GM08714 (cell line): Measurements from ENCODE around the gene SYT2.
"Not testable (repeated sequence)": the region's sequence is repeated elsewhere in the genome, so short reads cannot be mapped to it uniquely, and the experiment has no call there.

Source experiments
- H3K4me3 ChIP-seq: fragments of 200-500 bp; sonication (Bioruptor generic); 2 replicates; pipeline ENCODE4 v1.5.1; 2014; ENCODE audit warnings: mild to moderate bottlenecking, low read length, inconsistent platforms
- ZNF274 ChIP-seq: IDR thresholded peaks from 2 replicates; pipeline ENCODE4 v1.6.1; 2012; ENCODE audit warnings: mild to moderate bottlenecking, low read depth, low read length

The SYT2 gene

DNA sequence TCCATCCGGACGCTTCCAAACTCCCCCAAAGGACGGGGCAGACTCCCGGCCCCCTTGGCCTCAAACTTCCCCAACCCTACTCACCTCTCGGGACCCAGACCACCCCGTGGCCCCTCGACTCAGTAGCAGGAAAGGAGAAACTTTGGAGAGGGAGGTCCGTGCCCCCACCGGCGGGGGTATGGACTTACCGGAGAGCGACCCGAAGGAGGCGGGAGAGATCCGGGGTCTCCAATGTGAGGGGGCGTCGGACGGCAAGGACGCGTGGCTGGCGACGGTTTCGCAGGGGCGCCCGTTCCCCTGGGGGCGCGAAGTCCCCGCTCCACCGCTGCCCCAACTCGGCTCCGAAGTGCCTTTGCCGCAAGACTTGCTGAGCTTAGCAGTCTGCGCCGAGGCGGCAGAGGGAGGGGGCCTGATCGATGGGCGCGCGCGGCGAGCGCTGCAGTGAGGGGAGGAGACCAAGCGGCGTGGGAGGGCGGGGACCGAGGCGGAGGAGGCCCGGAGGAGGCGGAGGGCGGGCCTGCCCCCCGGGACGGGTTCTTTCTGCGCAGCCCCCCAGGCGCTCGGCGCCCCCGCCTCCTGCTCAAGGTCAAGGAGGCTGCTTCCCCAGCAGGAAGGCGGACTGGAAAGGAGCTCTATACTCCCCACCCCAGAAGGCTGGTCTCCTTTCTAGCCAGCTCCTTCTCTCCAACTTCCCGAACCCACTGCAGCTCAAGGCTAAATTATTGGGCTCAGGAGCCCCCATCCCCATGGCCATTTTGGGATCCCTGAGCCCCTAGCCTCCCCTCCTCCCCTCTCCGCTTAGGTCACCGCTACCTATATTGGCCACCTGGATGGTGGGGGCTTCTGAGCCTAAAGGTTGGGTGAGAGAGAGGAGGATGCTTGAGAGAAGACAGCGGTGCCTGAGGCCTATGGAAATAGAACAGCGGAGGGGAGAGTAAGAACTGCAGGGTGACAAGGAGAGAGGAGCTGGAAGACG lies at the start of gene SYT2:
Gene SYT2 (minus strand): TSS at position 385 of the 976 bp plus-strand sequence. CDS start 104,682 bp downstream, outside the sequence.
- no peak for TF ChIP-seq ZNF274
- no peak within 1 kb of the TSS for H3K4me3 ChIP-seq

- no peak overlapping the region for H3K4me3 ChIP-seq
- no peak for TF ChIP-seq ZNF274
Measured at GRCh38 chr1:202756391-202756790, 46.1 kb upstream of the SYT2 start.

- TF ChIP-seq ZNF274 = no peak
- no peak overlapping the region for H3K4me3 ChIP-seq
Measured at GRCh38 chr1:202754293-202754692, 44.0 kb upstream of the SYT2 start.

- H3K4me3 ChIP-seq = no peak overlapping the region
- TF ChIP-seq ZNF274 = no peak
Measured at GRCh38 chr1:202752774-202753173, 42.5 kb upstream of the SYT2 start.

GRCh38 chr1:202750761-202751160 lies 40.5 kb upstream of the SYT2 start:
- no peak for TF ChIP-seq ZNF274
- H3K4me3 ChIP-seq = no peak overlapping the region

GRCh38 chr1:202750024-202750423 lies 39.8 kb upstream of the SYT2 start:
- H3K4me3 ChIP-seq = no peak overlapping the region
- no peak for TF ChIP-seq ZNF274

DNA sequence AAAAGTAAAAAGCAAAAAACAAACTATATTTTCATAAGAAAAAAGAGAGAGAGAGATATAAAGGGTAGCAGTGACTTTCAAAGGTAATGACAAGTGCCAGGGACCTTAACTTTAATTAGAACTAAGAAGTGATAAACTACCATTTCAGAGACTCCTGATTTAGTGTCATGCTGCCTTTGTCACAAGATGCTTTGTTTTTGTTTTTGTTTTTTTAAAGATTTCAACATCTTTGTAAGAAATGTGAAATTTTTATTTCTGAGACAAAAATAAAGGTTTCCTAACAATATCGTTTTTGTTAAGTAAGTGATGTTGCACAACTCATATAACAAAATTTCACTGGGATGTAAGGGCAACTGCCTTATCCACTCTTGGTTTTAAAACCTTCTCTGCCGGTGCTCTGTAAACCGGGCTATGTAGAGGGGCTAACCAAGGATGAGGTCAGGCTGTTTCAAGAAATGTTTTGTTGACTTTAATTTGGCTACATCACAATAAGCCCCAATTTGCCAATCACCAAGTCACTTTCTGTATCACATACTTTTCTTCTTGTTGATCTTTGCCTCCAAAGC lies 35.2 kb upstream of the SYT2 start:
- H3K4me3 ChIP-seq = no peak overlapping the region
- TF ChIP-seq ZNF274 = no peak

DNA sequence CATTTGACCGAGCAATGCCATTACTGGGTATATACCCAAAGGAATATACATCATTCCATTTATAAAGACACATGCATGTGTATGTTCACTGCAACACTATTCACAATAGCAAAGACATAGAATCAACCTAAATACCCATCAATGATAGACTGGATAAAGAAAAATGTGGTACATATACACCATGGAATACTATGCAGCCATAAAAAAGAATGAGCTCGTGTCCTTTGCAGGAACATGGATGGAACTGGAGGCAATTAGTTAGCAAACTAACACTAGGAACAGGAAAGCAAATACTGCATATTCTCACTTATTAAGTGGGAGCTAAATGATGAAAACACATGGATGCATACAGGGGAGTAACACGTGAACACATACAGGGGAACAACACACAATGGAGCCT lies 34.5 kb upstream of the SYT2 start:
- H3K4me3 ChIP-seq = not testable (repeated sequence)

DNA sequence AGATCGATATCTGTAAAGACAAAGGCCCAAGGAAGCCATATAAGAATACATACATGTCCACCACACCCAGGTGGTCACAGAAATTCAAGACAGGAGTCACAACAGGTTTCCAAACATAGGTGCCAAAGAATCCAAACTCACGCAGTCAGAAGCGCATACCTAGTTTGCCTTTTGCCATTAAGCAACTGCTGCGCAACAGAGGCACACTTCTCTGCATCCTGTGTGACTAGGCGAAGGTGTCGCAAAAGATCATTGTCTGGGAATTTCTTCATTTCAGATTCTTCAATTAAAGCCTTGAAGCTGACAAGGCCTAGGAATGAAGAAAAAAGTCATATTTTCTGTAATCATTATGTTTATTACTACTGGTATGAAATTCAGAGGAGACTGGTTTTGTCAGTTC lies 32.2 kb upstream of the SYT2 start:
- TF ChIP-seq ZNF274 = no peak
- H3K4me3 ChIP-seq = no peak overlapping the region

DNA sequence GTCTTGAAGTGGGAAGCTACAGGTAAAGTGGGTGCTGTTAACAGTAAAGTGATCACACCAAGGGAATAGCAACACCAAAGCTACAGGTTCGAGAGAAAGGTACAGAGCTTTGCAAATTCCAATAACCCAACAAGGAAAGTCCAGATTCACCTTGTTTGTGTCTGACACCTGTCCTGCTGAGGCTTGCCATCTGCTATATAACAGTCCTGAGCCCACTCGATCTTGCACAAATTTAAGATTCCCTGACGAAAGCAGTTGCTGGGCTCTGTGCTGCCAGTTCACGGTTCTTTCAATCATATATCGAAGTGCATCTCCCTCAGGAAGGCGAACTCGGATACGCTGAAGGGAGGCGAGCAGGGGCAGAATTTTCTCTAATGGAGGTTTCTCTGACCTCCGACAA lies 23.0 kb upstream of the SYT2 start:
- no peak overlapping the region for H3K4me3 ChIP-seq
- no peak for TF ChIP-seq ZNF274

GRCh38 chr1:202728951-202729350 lies 18.7 kb upstream of the SYT2 start:
- no peak overlapping the region for H3K4me3 ChIP-seq
- no peak for TF ChIP-seq ZNF274

DNA sequence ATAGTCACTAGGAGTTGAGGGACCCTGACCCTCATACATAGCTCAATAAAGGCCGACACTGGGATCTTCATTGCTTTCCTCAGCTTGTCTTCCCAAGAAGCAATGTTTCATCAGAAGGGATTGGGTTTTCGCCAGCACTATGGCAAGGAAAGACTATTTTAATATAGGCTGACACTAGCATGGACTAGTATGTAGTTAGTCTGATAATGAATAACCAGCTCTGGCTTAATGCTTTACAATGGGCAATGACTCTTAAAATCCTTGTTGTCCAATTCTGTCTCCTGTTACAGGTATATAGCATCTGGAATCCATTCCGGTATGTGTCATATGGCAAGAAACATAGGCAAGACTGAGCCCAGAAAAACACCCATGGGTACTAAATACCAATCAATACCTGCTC lies 15.3 kb upstream of the SYT2 start:
- no peak overlapping the region for H3K4me3 ChIP-seq
- TF ChIP-seq ZNF274 = no peak

GRCh38 chr1:202723708-202724107 lies 13.5 kb upstream of the SYT2 start:
- TF ChIP-seq ZNF274 = no peak
- no peak overlapping the region for H3K4me3 ChIP-seq

GRCh38 chr1:202723046-202723445 lies 12.8 kb upstream of the SYT2 start:
- H3K4me3 ChIP-seq = not testable (repeated sequence)

DNA sequence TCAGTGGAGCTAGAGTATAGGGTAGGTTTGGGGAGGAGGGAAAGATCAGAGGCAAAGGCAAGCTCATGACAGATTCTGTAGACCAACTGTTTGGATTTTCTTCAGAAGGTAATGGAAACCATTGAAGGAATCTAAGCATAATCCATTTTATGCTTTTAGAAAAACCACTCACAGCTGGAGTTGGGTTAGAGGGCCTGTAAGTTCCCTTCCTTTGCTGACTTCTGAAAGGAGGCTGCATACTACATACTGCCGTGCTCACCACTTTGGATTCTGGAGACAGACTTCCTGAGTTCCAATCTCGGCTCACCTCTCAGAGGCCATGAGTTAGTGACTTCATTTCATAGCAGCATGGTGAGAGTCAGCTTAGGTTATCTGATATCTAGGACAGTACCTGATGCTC lies 6.4 kb upstream of the SYT2 start:
- H3K4me3 ChIP-seq = no peak overlapping the region
- no peak for TF ChIP-seq ZNF274

DNA sequence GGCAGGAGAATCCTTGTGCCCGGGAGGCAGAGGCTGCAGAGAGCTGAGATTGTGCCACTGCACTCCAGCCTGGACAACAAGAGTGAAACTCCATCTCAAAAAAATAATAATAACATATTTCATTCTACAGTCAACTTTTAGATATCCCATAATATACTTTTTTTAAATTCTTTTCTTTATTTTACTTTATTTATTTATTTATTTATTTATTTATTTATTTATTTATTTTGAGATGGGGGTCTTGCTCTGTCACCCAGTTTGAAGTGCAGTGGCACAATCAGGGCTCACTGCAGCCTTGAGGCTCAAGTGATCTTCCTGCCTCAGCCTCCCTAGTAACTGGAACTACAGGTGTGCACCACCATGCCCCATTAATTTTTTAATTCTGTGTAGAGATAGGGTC lies 3.9 kb upstream of the SYT2 start:
- not testable (repeated sequence) for H3K4me3 ChIP-seq
